NK-92 (cell line): ENCODE data around the gene TUBGCP6.
"Not testable (repeated sequence)": the region's sequence is repeated elsewhere in the genome, so short reads cannot be mapped to it uniquely, and the experiment has no call there.

Experiments used
- DNase-seq: peaks from one replicate; lab custom pipeline; 2025; ENCODE audit not compliant: unreplicated experiment; lab: John Stamatoyannopoulos, UW

The TUBGCP6 gene

GRCh38 chr22:50278956-50279619 is 34.3 kb upstream of the TUBGCP6 start:
- no peak for DNase-seq

- DNase-seq, result no peak
Observed at GRCh38 chr22:50278461-50278860, 33.6 kb upstream of the TUBGCP6 start.

- DNase-seq, result no peak
Observed at GRCh38 chr22:50277761-50278160, 32.9 kb upstream of the TUBGCP6 start.

GRCh38 chr22:50276143-50276542 is 31.3 kb upstream of the TUBGCP6 start:
- DNase-seq, result no peak

- no peak for DNase-seq
Observed at GRCh38 chr22:50275181-50276055, 30.6 kb upstream of the TUBGCP6 start.

GRCh38 chr22:50274771-50275170 is 29.9 kb upstream of the TUBGCP6 start:
- no peak for DNase-seq

GRCh38 chr22:50274311-50274710 is 29.5 kb upstream of the TUBGCP6 start:
- DNase-seq, result no peak

GRCh38 chr22:50273781-50274180 is 29.0 kb upstream of the TUBGCP6 start:
- not testable (repeated sequence) for DNase-seq

- DNase-seq, result not testable (repeated sequence)
Observed at GRCh38 chr22:50273352-50273751, 28.5 kb upstream of the TUBGCP6 start.

- DNase-seq, result no peak
Observed at GRCh38 chr22:50272044-50272802, 27.4 kb upstream of the TUBGCP6 start.

GRCh38 chr22:50271519-50271970 is 26.7 kb upstream of the TUBGCP6 start:
- no peak for DNase-seq

- no peak for DNase-seq
Observed at GRCh38 chr22:50270666-50271394, 26.0 kb upstream of the TUBGCP6 start.

GRCh38 chr22:50269970-50270665 is 25.3 kb upstream of the TUBGCP6 start, which contains the start of gene MAPK11:
Gene MAPK11, minus strand, starts transcription at chr22:50270380. Its CDS starts 88 bp downstream, at chr22:50270292.
- DNase-seq, result no peak

GRCh38 chr22:50269573-50269969 is 24.7 kb upstream of the TUBGCP6 start:
- DNase-seq, result no peak

GRCh38 chr22:50268655-50269113 is 23.9 kb upstream of the TUBGCP6 start:
- no peak for DNase-seq

GRCh38 chr22:50267591-50268390 is 23.0 kb upstream of the TUBGCP6 start:
- no peak for DNase-seq

GRCh38 chr22:50266994-50267393 is 22.2 kb upstream of the TUBGCP6 start:
- DNase-seq, result no peak

GRCh38 chr22:50264946-50265669 is 20.3 kb upstream of the TUBGCP6 start:
- DNase-seq, result no peak
